PC-9 (cell line): ENCODE data around the gene CTNNA3. TPM values are rescaled to one million over a fixed set of nuclear protein-coding genes. Genes with fewer than 3 reads are reported as not detected.

Experiments
- BruUV-seq: library from RNA; stranded (reverse); fragments of 400-500 nt; replicated peaks from 2 replicates; lab custom pipeline; 2021; lab: Mats Ljungman, UMichigan
- CTCF ChIA-PET: fragments of 300-600 bp; sonication (Branson Sonifier 250); formaldehyde crosslinking; loops from one replicate; lab custom pipeline; 2022; ENCODE audit warnings: antibody characterized with exemption; lab: Charles Lee
- POLR2A ChIA-PET: fragments of 300-600 bp; sonication (Branson Sonifier 250); formaldehyde crosslinking; loops from one replicate; lab custom pipeline; 2022; ENCODE audit warnings: antibody characterized with exemption; ENCODE audit not compliant: unreplicated experiment; lab: Charles Lee
- DNase-seq, 2 experiments: peaks; one replicate each; pipeline versions ENCODE4 v3.0.0 to v3.0.0-alpha.2; 2015 to 2022; ENCODE audit warnings: mixed read lengths in 1 of 2
- H2AFZ ChIP-seq: fragments of 200-600 bp; sonication (generic); 2 replicates; pipeline ENCODE4 v1.8.1; 2017; ENCODE audit warnings: antibody characterized with exemption
- H3F3A ChIP-seq: fragments of 200-600 bp; sonication (generic); 2 replicates; pipeline ENCODE4 v1.8.1; 2017; ENCODE audit warnings: antibody characterized with exemption, mild to moderate bottlenecking, low read depth; ENCODE audit not compliant: insufficient read depth
- H3K27ac ChIP-seq: fragments of 200-600 bp; sonication (generic); 2 replicates; pipeline ENCODE4 v1.6.1; 2016; ENCODE audit warnings: mixed run types
- H3K27me3 ChIP-seq: fragments of 200-600 bp; sonication (generic); 2 replicates; pipeline ENCODE4 v1.6.1; 2016; ENCODE audit warnings: low read depth, mixed run types; ENCODE audit not compliant: insufficient read depth
- H3K36me3 ChIP-seq: fragments of 200-600 bp; sonication (generic); 2 replicates; pipeline ENCODE4 v1.6.1; 2016; ENCODE audit warnings: low read depth, mixed run types
- H3K4me1 ChIP-seq: fragments of 200-600 bp; sonication (generic); replicated peaks from 2 replicates; pipeline ENCODE4 v1.6.1; 2016; ENCODE audit warnings: mixed run types; ENCODE audit not compliant: insufficient read depth
- H3K4me2 ChIP-seq: fragments of 200-600 bp; sonication (generic); 2 replicates; pipeline ENCODE4 v1.6.1; 2017; ENCODE audit warnings: mixed run types
- H3K4me3 ChIP-seq: fragments of 200-600 bp; sonication (generic); 2 replicates; pipeline ENCODE4 v1.6.1; 2016; ENCODE audit warnings: mixed run types
- H3K79me2 ChIP-seq: fragments of 200-600 bp; sonication (generic); 2 replicates; pipeline ENCODE4 v1.6.1; 2017; ENCODE audit warnings: low read depth, mixed run types
- H3K9me2 ChIP-seq: fragments of 200-600 bp; sonication (generic); 2 replicates; pipeline ENCODE4 v1.8.1; 2017; ENCODE audit warnings: mild to moderate bottlenecking; ENCODE audit not compliant: insufficient read depth
- H3K9me3 ChIP-seq: fragments of 200-600 bp; sonication (generic); 2 replicates; pipeline ENCODE4 v1.8.1; 2016; ENCODE audit warnings: low read depth; ENCODE audit not compliant: insufficient read depth
- H4K20me1 ChIP-seq: fragments of 200-600 bp; sonication (generic); 2 replicates; pipeline ENCODE4 v1.8.1; 2017; ENCODE audit not compliant: insufficient read depth
- CTCF ChIP-seq: fragments of 200-600 bp; sonication (generic); conservative IDR thresholded peaks from 2 replicates; pipeline ENCODE4 v1.6.1; 2017; ENCODE audit warnings: mixed run types, antibody characterized with exemption, mild to moderate bottlenecking, moderate library complexity
- EZH2 ChIP-seq: fragments of 200-600 bp; sonication (generic); IDR thresholded peaks from 2 replicates; pipeline ENCODE4 v1.8.0; 2017; ENCODE audit warnings: antibody characterized with exemption, low read depth
- intact Hi-C: fragments of 100-400 bp; cut with micrococcal nuclease; formaldehyde crosslinking; loops from one replicate; pipeline ENCODE4 v1.10.0; 2022; ENCODE audit not compliant: unreplicated experiment
- total RNA-seq: library from RNA; stranded (reverse); gene quantifications from 2 replicates; pipeline ENCODE4 v1.2.3, GENCODE V29; 2021

Gene CTNNA3
- total RNA-seq, 1 experiment from 2014 or later, result not detected

- no peak for DNase-seq
- H3K27ac ChIP-seq, result no peak overlapping the region
- BruUV-seq, result no TSS peak
- intact Hi-C loops, result no loop called here
- H2AFZ ChIP-seq, result no peak overlapping the region
- no peaks in the 10 kb centered on the region for H3K4me1 ChIP-seq
- TF ChIP-seq CTCF (no peak), EZH2 (no peak)
- POLR2A ChIA-PET, result no interaction called here
- no peaks in the 10 kb centered on the region for H4K20me1 ChIP-seq
- CTCF ChIA-PET, result no interaction called here
- H3K27me3 ChIP-seq, result no peaks in the 10 kb centered on the region
- H3K79me2 ChIP-seq, result no peaks in the 10 kb centered on the region
- H3K4me3 ChIP-seq, result no peak overlapping the region
- no peaks in the 10 kb centered on the region for H3K36me3 ChIP-seq
- H3F3A ChIP-seq, result no peaks in the 10 kb centered on the region
- H3K9me3 ChIP-seq, result no peaks in the 10 kb centered on the region
- no peak overlapping the region for H3K4me2 ChIP-seq
- no peaks in the 10 kb centered on the region for H3K9me2 ChIP-seq
Observed at GRCh38 chr10:67173787-67174186, 522.2 kb downstream of the CTNNA3 start.

GRCh38 chr10:67171970-67172369 lies 524.0 kb downstream of the CTNNA3 start:
- intact Hi-C loops, result no loop called here
- H3K9me2 ChIP-seq, result no peaks in the 10 kb centered on the region
- H3K4me2 ChIP-seq, result no peak overlapping the region
- no peaks in the 10 kb centered on the region for H4K20me1 ChIP-seq
- no peaks in the 10 kb centered on the region for H3K27me3 ChIP-seq
- no peak overlapping the region for H3K27ac ChIP-seq
- H3K4me3 ChIP-seq, result no peak overlapping the region
- CTCF ChIA-PET, result no interaction called here
- H3K79me2 ChIP-seq, result no peaks in the 10 kb centered on the region
- no peak for DNase-seq
- POLR2A ChIA-PET, result no interaction called here
- H3K4me1 ChIP-seq, result no peaks in the 10 kb centered on the region
- BruUV-seq, result no TSS peak
- TF ChIP-seq EZH2 (no peak), CTCF (no peak)
- H3K9me3 ChIP-seq, result no peaks in the 10 kb centered on the region
- peak overlapping the region; percentile 30; the same call in 1 of the 2 replicates for H2AFZ ChIP-seq
- H3K36me3 ChIP-seq, result no peaks in the 10 kb centered on the region
- H3F3A ChIP-seq, result no peaks in the 10 kb centered on the region

- Histone ChIP-seq H2AFZ (no peak overlapping the region), H3K27me3 (no peaks in the 10 kb centered on the region), H3K4me2 (no peak overlapping the region), H3K9me2 (no peaks in the 10 kb centered on the region), H3K36me3 (no peaks in the 10 kb centered on the region), H3K4me3 (no peak overlapping the region), H4K20me1 (no peaks in the 10 kb centered on the region), H3K4me1 (no peaks in the 10 kb centered on the region), H3F3A (no peaks in the 10 kb centered on the region), H3K9me3 (no peaks in the 10 kb centered on the region), H3K79me2 (no peaks in the 10 kb centered on the region), H3K27ac (no peak overlapping the region)
- DNase-seq, result no peak
- no peak for TF ChIP-seq EZH2
- BruUV-seq, result no TSS peak
- intact Hi-C loops, result no loop called here
- ChIA-PET CTCF (no interaction called here), POLR2A (no interaction called here)
Observed at GRCh38 chr10:67156239-67156638, 539.8 kb downstream of the CTNNA3 start.

GRCh38 chr10:67151471-67151870 lies 544.5 kb downstream of the CTNNA3 start:
- H3K4me3 ChIP-seq, result no peak overlapping the region
- H3K79me2 ChIP-seq, result no peaks in the 10 kb centered on the region
- H3K27me3 ChIP-seq, result no peaks in the 10 kb centered on the region
- no peaks in the 10 kb centered on the region for H3K36me3 ChIP-seq
- no peak overlapping the region for H3K27ac ChIP-seq
- no peak for TF ChIP-seq CTCF
- no peak for TF ChIP-seq EZH2
- no peaks in the 10 kb centered on the region for H3K9me3 ChIP-seq
- no peak for DNase-seq
- ChIA-PET CTCF (no interaction called here), POLR2A (no interaction called here)
- no TSS peak for BruUV-seq
- no peak overlapping the region for H3K4me2 ChIP-seq
- no peak overlapping the region for H2AFZ ChIP-seq
- intact Hi-C loops, result no loop called here
- no peaks in the 10 kb centered on the region for H3K4me1 ChIP-seq
- no peaks in the 10 kb centered on the region for H3K9me2 ChIP-seq
- H4K20me1 ChIP-seq, result no peaks in the 10 kb centered on the region
- no peaks in the 10 kb centered on the region for H3F3A ChIP-seq
